WTC11 (cell line): Measurements from ENCODE around the gene MSLN. TPM values are rescaled to one million over a fixed set of nuclear protein-coding genes. Genes with fewer than 3 reads are reported as not detected.
A peak's percentile ranks its signal among the peaks of the same experiment; 100 is the strongest.

Source experiments
- ATAC-seq: fragments of 200-7000 bp; cut with Tn5 transposase; 2 replicates; pipeline ENCODE4 v1.10.0; 2021; ENCODE audit warnings: mild to moderate bottlenecking, moderate library complexity
- CTCF ChIA-PET: fragments of 300-600 bp; sonication (Branson Sonifier 250); formaldehyde crosslinking; loops from one replicate; lab custom pipeline; 2021; ENCODE audit warnings: antibody characterized with exemption; lab: Charles Lee
- POLR2A ChIA-PET: fragments of 350-600 bp; sonication (Branson Sonifier 250); formaldehyde crosslinking; loops from one replicate; lab custom pipeline; 2021; ENCODE audit warnings: antibody characterized with exemption; lab: Charles Lee
- DNase-seq: peaks from one replicate; pipeline ENCODE4 v3.0.0; 2021; ENCODE audit warnings: low spot score
- H3K27ac Mint-ChIP-seq: 2 replicates; pipeline ENCODE4 v1.8.0; 2021; ENCODE audit warnings: mixed read lengths
- H3K27me3 Mint-ChIP-seq: 2 replicates; pipeline ENCODE4 v1.8.0; 2021; ENCODE audit warnings: low read depth, mild to moderate bottlenecking, moderate library complexity, mixed read lengths
- H3K36me3 Mint-ChIP-seq: 2 replicates; pipeline ENCODE4 v1.8.0; 2021; ENCODE audit warnings: mixed read lengths
- H3K4me1 Mint-ChIP-seq: 2 replicates; pipeline ENCODE4 v1.8.0; 2022; ENCODE audit warnings: mixed read lengths
- H3K4me3 Mint-ChIP-seq: 2 replicates; pipeline ENCODE4 v1.8.0; 2021; ENCODE audit warnings: mild to moderate bottlenecking, moderate library complexity, mixed read lengths
- H3K9me3 Mint-ChIP-seq: 2 replicates; pipeline ENCODE4 v1.8.0; 2021; ENCODE audit warnings: mixed read lengths
- AFF4 ChIP-seq: sonication (generic); formaldehyde crosslinking; IDR thresholded peaks from 2 replicates; pipeline ENCODE4 v1.8.1; 2023; ENCODE audit warnings: mild to moderate bottlenecking, missing genetic modification reagents, borderline replicate concordance
- ATF2 ChIP-seq: sonication (generic); formaldehyde crosslinking; IDR thresholded peaks from 2 replicates; pipeline ENCODE4 v1.8.1; 2022; ENCODE audit warnings: low read depth, missing genetic modification reagents, borderline replicate concordance
- ATF3 ChIP-seq: sonication (generic); formaldehyde crosslinking; conservative IDR thresholded peaks from 2 replicates; pipeline ENCODE4 v1.8.1; 2022; ENCODE audit warnings: mild to moderate bottlenecking, missing genetic modification reagents
- E2F5 ChIP-seq: sonication (generic); formaldehyde crosslinking; IDR thresholded peaks from 2 replicates; pipeline ENCODE4 v1.8.1; 2022; ENCODE audit warnings: mild to moderate bottlenecking, moderate library complexity, missing genetic modification reagents
- FOXK1 ChIP-seq: sonication (generic); formaldehyde crosslinking; IDR thresholded peaks from 2 replicates; pipeline ENCODE4 v1.8.0; 2022; ENCODE audit warnings: mild to moderate bottlenecking, moderate library complexity, missing genetic modification reagents
- HMGXB4 ChIP-seq: sonication (generic); formaldehyde crosslinking; IDR thresholded peaks from 2 replicates; pipeline ENCODE4 v1.8.1; 2023; ENCODE audit warnings: mild to moderate bottlenecking, moderate library complexity, missing genetic modification reagents
- KAT7 ChIP-seq: sonication (generic); formaldehyde crosslinking; IDR thresholded peaks from 2 replicates; pipeline ENCODE4 v1.8.1; 2023; ENCODE audit warnings: missing genetic modification reagents, mild to moderate bottlenecking, borderline replicate concordance
- MXD4 ChIP-seq: fragments of 250-450 bp; sonication (Bioruptor Pico); IDR thresholded peaks from 2 replicates; pipeline ENCODE4 v1.8.0; 2021; ENCODE audit warnings: mild to moderate bottlenecking, moderate library complexity, borderline replicate concordance
- PRRX2 ChIP-seq: fragments of 250-450 bp; sonication (Bioruptor Pico); IDR thresholded peaks from 2 replicates; pipeline ENCODE4 v1.8.0; 2021; ENCODE audit warnings: mild to moderate bottlenecking
- ZBTB21 ChIP-seq: sonication (generic); formaldehyde crosslinking; IDR thresholded peaks from 2 replicates; pipeline ENCODE4 v1.8.1; 2023; ENCODE audit warnings: mild to moderate bottlenecking, missing genetic modification reagents, borderline replicate concordance
- ZMAT4 ChIP-seq: fragments of 250-450 bp; sonication (Bioruptor Pico); IDR thresholded peaks from 2 replicates; pipeline ENCODE4 v1.9.0; 2021; ENCODE audit warnings: mild to moderate bottlenecking
- ZNF219 ChIP-seq: sonication (generic); formaldehyde crosslinking; IDR thresholded peaks from 2 replicates; pipeline ENCODE4 v1.8.0; 2023; ENCODE audit warnings: missing genetic modification reagents, mild to moderate bottlenecking, borderline replicate concordance
- ZNF425 ChIP-seq: fragments of 250-450 bp; sonication (Bioruptor Pico); conservative IDR thresholded peaks from 2 replicates; pipeline ENCODE4 v1.9.0; 2021; ENCODE audit warnings: mild to moderate bottlenecking
- ZNF532 ChIP-seq: fragments of 250-450 bp; sonication (Bioruptor Pico); IDR thresholded peaks from 2 replicates; pipeline ENCODE4 v1.9.0; 2021; ENCODE audit warnings: mild to moderate bottlenecking, borderline replicate concordance
- total RNA-seq: library from RNA; stranded (reverse); gene quantifications from 3 replicates; pipeline ENCODE4 v1.2.3, GENCODE V29; 2021

MSLN gene
- total RNA-seq, 1 experiment from 2014 or later: 0.20 TPM

- TF ChIP-seq ATF2 (CRISPR knock-in tag) (no peak), ZBTB21 (CRISPR knock-in tag) (no peak)
Observed at GRCh38 chr16:726188-726437, 34.4 kb upstream of the MSLN start (continued).

GRCh38 chr16:726438-727290 is 33.9 kb upstream of the MSLN start, which contains the start of the genes CCDC78 and HAGHL:
TSS of gene CCDC78 (minus strand) at chr16:726443. CDS start at chr16:726367, 76 bp downstream.
TSS of gene HAGHL (plus strand) at chr16:727106. CDS start at chr16:727510, 404 bp downstream.
- peak; percentile 89 for DNase-seq
- H3K27ac Mint-ChIP-seq: no peak within 1 kb of the TSS
- no peaks in the 10 kb centered on the region for H3K4me1 Mint-ChIP-seq
- peak; percentile 50 for ATAC-seq
- peaks cover 2% of the 10 kb centered on the region; the same call in 1 of the 2 replicates for H3K27me3 Mint-ChIP-seq
- H3K4me3 Mint-ChIP-seq: peak within 1 kb of the TSS; percentile 69
- H3K9me3 Mint-ChIP-seq: no peaks in the 10 kb centered on the region
- ChIA-PET CTCF (interaction anchor here (0.7 to 6.9 kb wide), 10 partner anchors 10 to 66 kb away, joined by 3 to 90 read pairs (median 5); partner anchors contain the start of genes CHTF18, CIAO3, METRN and RPUSD1), POLR2A (no interaction called here)
- no peaks in the 10 kb centered on the region; the same call in 1 of the 2 replicates for H3K36me3 Mint-ChIP-seq
- TF ChIP-seq ZMAT4 (peak; percentile 53; the same call in 1 of the 2 replicates), ATF3 (CRISPR knock-in tag) (no peak), ZNF219 (CRISPR knock-in tag) (no peak), PRRX2 (peak; percentile 56; the same call in 1 of the 2 replicates), FOXK1 (CRISPR knock-in tag) (no peak), ZNF532 (no peak), AFF4 (no peak), MXD4 (CRISPR knock-in tag) (no peak), ZBTB21 (CRISPR knock-in tag) (no peak), E2F5 (peak; percentile 19; the same call in 1 of the 2 replicates), HMGXB4 (CRISPR knock-in tag) (peak; percentile 63), KAT7 (CRISPR knock-in tag) (no peak), ZNF425 (CRISPR knock-in tag) (no peak)
